NB4 (cell line): Measurements from ENCODE around the gene EAF1.

ENCODE experiments used
- POLR2A ChIP-seq: IDR thresholded peaks from 2 replicates; pipeline ENCODE4 v1.6.1; 2011; ENCODE audit warnings: mild to moderate bottlenecking; ENCODE audit not compliant: insufficient read length; ENCODE audit errors: extremely low read depth
- TF ChIP-seq, protein P1 (sequence below): IDR thresholded peaks from 2 replicates; pipeline ENCODE4 v1.6.1; 2011; ENCODE audit warnings: low read depth, low read length

GRCh38 chr3:15426579-15427118, 749 bp upstream of the EAF1 start:
- TF ChIP-seq POLR2A, result no peak
- TF ChIP-seq, protein P1, sequence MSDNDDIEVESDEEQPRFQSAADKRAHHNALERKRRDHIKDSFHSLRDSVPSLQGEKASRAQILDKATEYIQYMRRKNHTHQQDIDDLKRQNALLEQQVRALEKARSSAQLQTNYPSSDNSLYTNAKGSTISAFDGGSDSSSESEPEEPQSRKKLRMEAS, result no peak
